Endothelial cell of umbilical vein (primary cell): ENCODE measurements around the gene NFATC2. TPM values are rescaled to one million over a fixed set of nuclear protein-coding genes. Genes with fewer than 3 reads are reported as not detected.

Source experiments
- BruUV-seq: library from RNA; stranded (reverse); fragments of 400-500 nt; replicated peaks from 2 replicates; lab custom pipeline; 2021; lab: Mats Ljungman, UMichigan
- CTCF ChIA-PET: fragments of 300-600, 350-600 bp; sonication (Branson Sonifier 250); formaldehyde crosslinking; loops from one replicate; lab custom pipeline; 2021; ENCODE audit warnings: antibody characterized with exemption, inconsistent platforms; lab: Charles Lee
- POLR2A ChIA-PET: fragments of 300-600, 350-600 bp; sonication (Branson Sonifier 250); formaldehyde crosslinking; loops from one replicate; lab custom pipeline; 2021; ENCODE audit warnings: antibody characterized with exemption, inconsistent platforms; lab: Charles Lee
- DNase-seq: peaks from one replicate; pipeline ENCODE4 v3.0.0-alpha.2; 2011; ENCODE audit warnings: low read depth, low spot score
- FAIRE-seq: peaks from 2 replicates; lab custom pipeline; 2011; peaks lifted over from hg19 to GRCh38; lab: Jason Lieb, UNC
- H2AFZ ChIP-seq: 2 replicates; pipeline ENCODE4 v1.6.0; 2012; ENCODE audit warnings: low read depth, low read length, control low read depth, inconsistent platforms
- H3K27ac ChIP-seq: 2 replicates; pipeline ENCODE4 v1.5.1; 2011; ENCODE audit warnings: low read depth, mild to moderate bottlenecking, control low read depth, low read length, moderate library complexity; ENCODE audit not compliant: insufficient read depth
- H3K27me3 ChIP-seq, 2 experiments: 2 replicates each; pipeline versions ENCODE4 v1.6.0 to v1.6.1; 2011; ENCODE audit warnings: low read length in 2 of 2, mixed read lengths in 1 of 2; ENCODE audit not compliant: control insufficient read depth in 2 of 2, insufficient read depth in 2 of 2
- H3K36me3 ChIP-seq, 2 experiments: 2 replicates in 1 of 2; 3 replicates in 1 of 2; pipeline ENCODE4 v1.5.1; 2011; ENCODE audit warnings: low read length in 2 of 2, mild to moderate bottlenecking in 1 of 2, moderate library complexity in 1 of 2; ENCODE audit not compliant: control insufficient read depth in 2 of 2, insufficient read depth in 2 of 2; ENCODE audit errors: extremely low read depth in 1 of 2
- H3K4me1 ChIP-seq: 3 replicates; pipeline ENCODE4 v1.5.1; 2011; ENCODE audit warnings: mild to moderate bottlenecking, low read length; ENCODE audit not compliant: control insufficient read depth, insufficient read depth; ENCODE audit errors: extremely low read depth
- H3K4me2 ChIP-seq: 2 replicates; pipeline ENCODE4 v1.6.1; 2011; ENCODE audit warnings: low read length, control low read depth, mixed read lengths; ENCODE audit not compliant: insufficient read depth
- H3K4me3 ChIP-seq, 3 experiments: fragments of 200-600 bp in 1 of 3; sonication (generic), shearing (Covaris generic) in 1 of 3; replicated peaks in 1 of 3; 2 replicates each; pipeline ENCODE4 v1.5.1; 2011 to 2016; ENCODE audit warnings: control low read depth in 3 of 3, low read length in 3 of 3, mild to moderate bottlenecking in 2 of 3, inconsistent platforms in 1 of 3, low read depth in 1 of 3, moderate library complexity in 1 of 3; ENCODE audit not compliant: insufficient read depth in 1 of 3
- H3K79me2 ChIP-seq: 2 replicates; pipeline ENCODE4 v1.6.0; 2012; ENCODE audit warnings: low read length, inconsistent platforms; ENCODE audit not compliant: control insufficient read depth, insufficient read depth
- H3K9ac ChIP-seq: replicated peaks from 2 replicates; pipeline ENCODE3; 2011; ENCODE audit warnings: low read length, control low read depth; ENCODE audit not compliant: insufficient read depth; ENCODE audit errors: extremely low read depth
- H3K9me1 ChIP-seq: replicated peaks from 3 replicates; pipeline ENCODE4 v1.6.0; 2011; ENCODE audit warnings: mild to moderate bottlenecking, low read length; ENCODE audit not compliant: control insufficient read depth, insufficient read depth; ENCODE audit errors: extremely low read depth
- H3K9me3 ChIP-seq: replicated peaks from 2 replicates; pipeline ENCODE4 v1.5.1; 2012; ENCODE audit warnings: low read length, inconsistent platforms; ENCODE audit not compliant: control insufficient read depth, insufficient read depth
- H4K20me1 ChIP-seq: replicated peaks from 2 replicates; pipeline ENCODE3; 2011; ENCODE audit warnings: mild to moderate bottlenecking, low read length; ENCODE audit not compliant: control insufficient read depth, insufficient read depth; ENCODE audit errors: extremely low read depth
- EZH2 ChIP-seq: IDR thresholded peaks from 2 replicates; pipeline ENCODE4 v1.6.1; 2012; ENCODE audit warnings: borderline replicate concordance, low read depth, mild to moderate bottlenecking, moderate library complexity, low read length, inconsistent platforms; ENCODE audit not compliant: severe bottlenecking
- FOS ChIP-seq: IDR thresholded peaks from 2 replicates; pipeline ENCODE4 v1.6.1; 2011; ENCODE audit warnings: mild to moderate bottlenecking, low read length, moderate library complexity, borderline replicate concordance; ENCODE audit not compliant: insufficient read depth
- GATA2 ChIP-seq: IDR thresholded peaks from 2 replicates; pipeline ENCODE4 v1.7.0; 2011; ENCODE audit warnings: low read depth, mild to moderate bottlenecking, moderate library complexity, mixed read lengths, low read length; ENCODE audit not compliant: insufficient read length, insufficient read depth
- JUN ChIP-seq: IDR thresholded peaks from 2 replicates; pipeline ENCODE4 v1.6.1; 2011; ENCODE audit warnings: borderline replicate concordance, low read depth; ENCODE audit not compliant: insufficient read length, insufficient read depth
- MYC ChIP-seq: IDR thresholded peaks from one replicate; pipeline ENCODE4 v1.6.1; 2011; ENCODE audit warnings: mild to moderate bottlenecking, low read depth, low read length
- POLR2A ChIP-seq: IDR thresholded peaks from 2 replicates; pipeline ENCODE4 v1.6.1; 2012; ENCODE audit warnings: low read depth, mild to moderate bottlenecking, control low read depth, low read length
- POLR2AphosphoS5 ChIP-seq: IDR thresholded peaks from 2 replicates; pipeline ENCODE4 v1.6.1; 2012; ENCODE audit warnings: low read depth, mild to moderate bottlenecking, control low read depth, low read length, moderate library complexity; ENCODE audit not compliant: insufficient read depth
- dilution Hi-C: fragments of 300-500 bp; cut with MboI; formaldehyde crosslinking; loops from one replicate; pipeline ENCODE4 v1.15.0; 2019; ENCODE audit warnings: low sequenced_read_pairs; ENCODE audit not compliant: extremely low pct_ligation_motif_present
- intact Hi-C: fragments of 100-400 bp; cut with micrococcal nuclease; formaldehyde crosslinking; loops from one replicate; pipeline ENCODE4 v1.10.0; 2022
- polyA plus RNA-seq, 4 experiments: library from polyadenylated mRNA; depleted of rRNA in 3 of 4; stranded (reverse) in 3 of 4; unstranded in 1 of 4; fragments of >200 nt; gene quantifications; 2 replicates each; pipeline versions ENCODE4 v1.2.1 to v1.2.3, GENCODE V29; 2011 to 2012; ENCODE audit warnings: missing spikeins in 1 of 4
- total RNA-seq: library from RNA; stranded (reverse); gene quantifications from 2 replicates; pipeline ENCODE4 v1.2.3, GENCODE V29; 2021
- TF ChIP-seq, protein P1 (sequence below), 2 donors: IDR thresholded peaks; 1 replicate in 1 of 2; 2 replicates in 1 of 2; pipeline ENCODE4 v1.5.1; 2011; ENCODE audit warnings: low read length in 2 of 2, mild to moderate bottlenecking in 2 of 2, moderate library complexity in 2 of 2, control low read depth in 1 of 2, inconsistent platforms in 1 of 2, low read depth in 1 of 2; ENCODE audit not compliant: insufficient read depth in 1 of 2; ENCODE audit errors: extremely low read depth in 1 of 2
- TF ChIP-seq, protein P2 (sequence below): IDR thresholded peaks from 2 replicates; pipeline ENCODE4 v1.6.1; 2011; ENCODE audit not compliant: insufficient read depth, insufficient read length

The NFATC2 gene
- total and polyA plus RNA-seq, 2 donors (not counting 3 experiments of a cell fraction or from before 2014, with no cell fraction given), result 3.1 to 13.0 TPM

DNA sequence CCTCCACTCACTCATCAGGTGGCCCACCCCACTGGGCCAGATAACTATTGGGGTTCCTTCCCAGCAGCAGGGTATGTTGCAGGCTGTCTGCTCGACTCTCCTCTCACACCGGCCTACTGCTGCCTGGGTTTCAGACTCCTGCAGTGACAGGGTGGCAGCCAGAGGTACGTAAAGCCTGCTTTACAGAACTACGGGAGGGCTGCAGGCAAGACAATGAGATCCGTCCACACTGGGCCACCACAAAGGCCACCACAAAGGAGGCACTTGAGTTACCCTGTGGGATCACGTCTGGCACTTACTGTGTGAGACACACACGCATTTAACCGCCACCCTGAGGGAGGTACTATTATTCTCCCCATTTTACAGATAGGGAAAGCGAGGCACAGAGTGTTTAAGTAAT lies 78.5 kb downstream of the NFATC2 start:
- Histone ChIP-seq H3K36me3 (peaks cover 0 to 3% of the 10 kb centered on the region in 2 experiments), H3K79me2 (no peaks in the 10 kb centered on the region), H3K9ac (no peak overlapping the region), H3K4me3 (no peak overlapping the region), H3K9me1 (no peaks in the 10 kb centered on the region), H3K9me3 (no peaks in the 10 kb centered on the region), H3K4me1 (peaks cover 2% of the 10 kb centered on the region), H3K27ac (no peak overlapping the region), H3K27me3 (no peaks in the 10 kb centered on the region), H3K4me2 (no peak overlapping the region), H4K20me1 (no peaks in the 10 kb centered on the region), H2AFZ (no peak overlapping the region)
- no peak for FAIRE-seq
- TF ChIP-seq GATA2 (no peak), POLR2A (no peak), FOS (no peak), EZH2 (no peak), JUN (no peak), POLR2AphosphoS5 (no peak), MYC (no peak)
- TF ChIP-seq, protein P1, sequence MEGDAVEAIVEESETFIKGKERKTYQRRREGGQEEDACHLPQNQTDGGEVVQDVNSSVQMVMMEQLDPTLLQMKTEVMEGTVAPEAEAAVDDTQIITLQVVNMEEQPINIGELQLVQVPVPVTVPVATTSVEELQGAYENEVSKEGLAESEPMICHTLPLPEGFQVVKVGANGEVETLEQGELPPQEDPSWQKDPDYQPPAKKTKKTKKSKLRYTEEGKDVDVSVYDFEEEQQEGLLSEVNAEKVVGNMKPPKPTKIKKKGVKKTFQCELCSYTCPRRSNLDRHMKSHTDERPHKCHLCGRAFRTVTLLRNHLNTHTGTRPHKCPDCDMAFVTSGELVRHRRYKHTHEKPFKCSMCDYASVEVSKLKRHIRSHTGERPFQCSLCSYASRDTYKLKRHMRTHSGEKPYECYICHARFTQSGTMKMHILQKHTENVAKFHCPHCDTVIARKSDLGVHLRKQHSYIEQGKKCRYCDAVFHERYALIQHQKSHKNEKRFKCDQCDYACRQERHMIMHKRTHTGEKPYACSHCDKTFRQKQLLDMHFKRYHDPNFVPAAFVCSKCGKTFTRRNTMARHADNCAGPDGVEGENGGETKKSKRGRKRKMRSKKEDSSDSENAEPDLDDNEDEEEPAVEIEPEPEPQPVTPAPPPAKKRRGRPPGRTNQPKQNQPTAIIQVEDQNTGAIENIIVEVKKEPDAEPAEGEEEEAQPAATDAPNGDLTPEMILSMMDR (IDR thresholded peaks at IDR 0.05; ENCODE audit: extremely low read depth in 1 of 2, insufficient read depth in 1 of 2, low read depth in 1 of 2, low read length in 2 of 2), result no peak
- TF ChIP-seq, protein P2, sequence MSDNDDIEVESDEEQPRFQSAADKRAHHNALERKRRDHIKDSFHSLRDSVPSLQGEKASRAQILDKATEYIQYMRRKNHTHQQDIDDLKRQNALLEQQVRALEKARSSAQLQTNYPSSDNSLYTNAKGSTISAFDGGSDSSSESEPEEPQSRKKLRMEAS, result no peak
- CTCF ChIA-PET, result no interaction called here
- dilution Hi-C loops (no loop called here), intact Hi-C loops (loop anchor here (10.0 kb wide), 1 partner anchor 489 kb away; no protein-coding TSS in a partner anchor)
- BruUV-seq, result no TSS peak
- DNase-seq, result no peak
- POLR2A ChIA-PET, result no interaction called here
